Prostate gland (tissue), 2 donors: Measurements from ENCODE around the gene FIBP. TPM values are rescaled to one million over a fixed set of nuclear protein-coding genes. Genes with fewer than 3 reads are reported as not detected.

ENCODE experiments used
- DNase-seq: peaks from one replicate; pipeline ENCODE4 v3.0.0-alpha.2; 2019; ENCODE audit warnings: low spot score
- H3K27ac ChIP-seq, 2 donors: fragments of 200-600 bp; sonication (generic); 2 replicates each; pipeline ENCODE4 v1.5.1; 2017 to 2019
- H3K27me3 ChIP-seq: fragments of 200-600 bp; sonication (generic); replicated peaks from 2 replicates; pipeline ENCODE4 v1.5.1; 2019; ENCODE audit not compliant: insufficient read depth
- H3K36me3 ChIP-seq, 2 donors: fragments of 200-600 bp; sonication (generic); 1 replicate in 1 of 2; 2 replicates in 1 of 2; pipeline versions ENCODE4 v1.5.1 to v1.8.1; 2017 to 2019
- H3K4me1 ChIP-seq: fragments of 200-600 bp; sonication (generic); replicated peaks from 2 replicates; pipeline ENCODE4 v1.5.1; 2019
- H3K4me3 ChIP-seq, 2 donors: fragments of 200-600 bp; sonication (generic); 2 replicates each; pipeline ENCODE4 v1.5.1; 2017 to 2019
- H3K9me3 ChIP-seq: fragments of 200-600 bp; sonication (generic); 2 replicates; pipeline ENCODE4 v1.5.1; 2017
- POLR2A ChIP-seq: fragments of 450-650 bp; IDR thresholded peaks from one replicate; pipeline ENCODE4 v1.6.1; 2016; ENCODE audit warnings: antibody characterized with exemption, mild to moderate bottlenecking
- POLR2AphosphoS5 ChIP-seq: sonication (generic); formaldehyde crosslinking; IDR thresholded peaks from one replicate; pipeline ENCODE4 v1.6.1; 2017; ENCODE audit warnings: antibody characterized with exemption
- WGBS: methylation state at CpG from one replicate; pipeline ENCODE4 v1.1.5; 2018; 5-methylcytosine and 5-hydroxymethylcytosine counted together
- intact Hi-C: fragments of 100-400 bp; cut with DNase I; formaldehyde crosslinking; loops from one replicate; pipeline ENCODE4 v1.14.2; 2022
- total RNA-seq, 2 donors: library from RNA; depleted of rRNA; stranded (reverse); fragments of >200 nt; gene quantifications; one replicate each; pipeline ENCODE4 v1.1.0, GENCODE V29; 2016
- TF ChIP-seq, protein P1 (sequence below), 4 experiments: fragments of 200-600 bp in 2 of 4; fragments of 450-650 bp in 2 of 4; sonication (generic) in 2 of 4; IDR thresholded peaks; 1 replicate in 3 of 4; 2 replicates in 1 of 4; pipeline ENCODE4 v1.5.1; 2016 to 2019; ENCODE audit warnings: antibody characterized with exemption in 4 of 4, mild to moderate bottlenecking in 2 of 4, moderate library complexity in 2 of 4

Gene FIBP
- total RNA-seq, 2 donors from 2014 or later, result 87.7 to 151 TPM

DNA sequence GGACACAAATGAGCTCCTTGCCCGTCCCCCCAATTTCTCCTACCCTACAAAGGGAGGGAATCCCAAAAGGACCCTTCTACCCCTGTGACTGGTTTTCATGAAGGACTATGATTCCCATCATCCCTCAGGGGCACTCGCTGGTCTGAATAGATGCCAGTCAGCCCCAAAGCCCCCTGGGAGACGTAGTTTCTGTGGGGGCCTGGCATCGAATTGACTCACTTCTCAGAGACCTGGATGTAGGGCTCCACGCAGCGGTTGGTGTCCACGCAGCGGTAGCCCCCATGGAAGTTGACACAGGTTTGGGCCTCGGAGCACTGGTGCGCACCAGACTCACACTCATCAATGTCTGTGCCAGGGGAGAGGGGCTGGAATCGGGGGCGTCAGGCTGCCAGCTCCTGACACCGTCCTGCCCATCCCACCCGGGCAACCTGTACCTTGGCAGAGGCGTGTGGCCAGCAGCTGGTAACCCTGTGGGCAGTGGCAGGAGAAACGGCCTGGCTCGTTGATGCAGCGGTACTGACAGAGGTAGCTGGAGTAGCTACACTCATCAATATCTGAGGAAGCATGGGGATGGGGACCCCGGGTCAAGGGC lies 20.1 kb downstream of the FIBP start:
- WGBS, result 84% methylated on average over 19 of the region's 19 CpGs
- Histone ChIP-seq H3K36me3 (peaks cover 12 to 15% of the 10 kb centered on the region in 2 donors), H3K4me3 (no peak overlapping the region), H3K4me1 (peaks cover 3% of the 10 kb centered on the region), H3K27me3 (no peaks in the 10 kb centered on the region), H3K27ac (no peak overlapping the region), H3K9me3 (no peaks in the 10 kb centered on the region)
- no peak for DNase-seq
- intact Hi-C loops, result no loop called here
- TF ChIP-seq POLR2A, result no peak
- no peak for TF ChIP-seq POLR2AphosphoS5
- TF ChIP-seq, protein P1, sequence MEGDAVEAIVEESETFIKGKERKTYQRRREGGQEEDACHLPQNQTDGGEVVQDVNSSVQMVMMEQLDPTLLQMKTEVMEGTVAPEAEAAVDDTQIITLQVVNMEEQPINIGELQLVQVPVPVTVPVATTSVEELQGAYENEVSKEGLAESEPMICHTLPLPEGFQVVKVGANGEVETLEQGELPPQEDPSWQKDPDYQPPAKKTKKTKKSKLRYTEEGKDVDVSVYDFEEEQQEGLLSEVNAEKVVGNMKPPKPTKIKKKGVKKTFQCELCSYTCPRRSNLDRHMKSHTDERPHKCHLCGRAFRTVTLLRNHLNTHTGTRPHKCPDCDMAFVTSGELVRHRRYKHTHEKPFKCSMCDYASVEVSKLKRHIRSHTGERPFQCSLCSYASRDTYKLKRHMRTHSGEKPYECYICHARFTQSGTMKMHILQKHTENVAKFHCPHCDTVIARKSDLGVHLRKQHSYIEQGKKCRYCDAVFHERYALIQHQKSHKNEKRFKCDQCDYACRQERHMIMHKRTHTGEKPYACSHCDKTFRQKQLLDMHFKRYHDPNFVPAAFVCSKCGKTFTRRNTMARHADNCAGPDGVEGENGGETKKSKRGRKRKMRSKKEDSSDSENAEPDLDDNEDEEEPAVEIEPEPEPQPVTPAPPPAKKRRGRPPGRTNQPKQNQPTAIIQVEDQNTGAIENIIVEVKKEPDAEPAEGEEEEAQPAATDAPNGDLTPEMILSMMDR (IDR thresholded peaks at IDR 0.05), result no peak

GRCh38 chr11:65867284-65868071 lies 20.8 kb downstream of the FIBP start:
- WGBS, result 60% methylated on average over 28 of the region's 29 CpGs
- H3K36me3 ChIP-seq, result peaks cover 12 to 21% of the 10 kb centered on the region in 2 donors
- no peaks in the 10 kb centered on the region for H3K4me1 ChIP-seq
- no peak overlapping the region for H3K4me3 ChIP-seq
- DNase-seq, result no peak
- H3K27me3 ChIP-seq, result no peaks in the 10 kb centered on the region
- TF ChIP-seq POLR2AphosphoS5 (no peak), POLR2A (no peak)
- TF ChIP-seq, protein P1 (IDR thresholded peaks at IDR 0.05), result no peak
- no peaks in the 10 kb centered on the region for H3K9me3 ChIP-seq
- H3K27ac ChIP-seq, result no peak overlapping the region
- intact Hi-C loops, result no loop called here

GRCh38 chr11:65866509-65867283 lies 21.6 kb downstream of the FIBP start:
- intact Hi-C loops, result no loop called here
- H3K27me3 ChIP-seq, result no peaks in the 10 kb centered on the region
- peaks cover 12 to 24% of the 10 kb centered on the region in 2 donors for H3K36me3 ChIP-seq
- TF ChIP-seq POLR2A (no peak), POLR2AphosphoS5 (no peak)
- TF ChIP-seq, protein P1 (IDR thresholded peaks at IDR 0.05), result no peak
- no peaks in the 10 kb centered on the region for H3K4me1 ChIP-seq
- H3K4me3 ChIP-seq, result no peak overlapping the region
- WGBS, result 73% methylated on average over 21 of the region's 21 CpGs
- no peak overlapping the region for H3K27ac ChIP-seq
- H3K9me3 ChIP-seq, result no peaks in the 10 kb centered on the region
- no peak for DNase-seq

DNA sequence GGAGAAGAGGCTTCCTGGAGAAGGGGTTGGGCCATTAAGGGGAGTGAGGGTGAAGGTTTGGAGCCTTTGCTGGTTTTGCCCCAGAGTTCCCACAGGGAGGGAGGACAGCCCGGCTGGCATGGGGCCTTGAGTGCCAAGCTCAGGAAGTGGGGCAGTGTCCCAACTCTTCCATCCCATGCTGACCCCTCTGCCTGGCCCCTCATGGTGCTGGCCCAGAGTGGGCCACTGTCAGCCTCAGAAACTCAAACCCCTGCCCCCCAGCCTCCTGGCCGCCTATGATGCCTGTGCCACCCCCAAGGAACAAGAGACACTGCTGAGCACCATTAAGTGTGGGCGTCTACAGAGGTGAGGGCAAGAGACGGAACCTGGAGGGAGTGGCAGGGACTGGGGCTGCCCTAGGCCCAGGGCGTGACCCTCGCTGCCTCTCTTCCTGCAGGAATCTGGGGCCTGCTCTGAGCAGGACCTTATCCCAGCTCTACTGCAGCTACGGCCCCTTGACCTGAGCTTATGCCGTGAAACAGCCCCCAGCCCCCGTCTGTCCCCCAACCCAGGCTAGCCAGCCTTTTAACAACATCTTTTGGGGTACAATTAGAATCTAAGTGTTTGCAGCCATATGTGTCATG lies 22.6 kb downstream of the FIBP start:
- H3K36me3 ChIP-seq, result peaks cover 12 to 24% of the 10 kb centered on the region in 2 donors
- TF ChIP-seq POLR2AphosphoS5 (no peak), POLR2A (no peak)
- TF ChIP-seq, protein P1 (IDR thresholded peaks at IDR 0.05), result no peak
- H3K27ac ChIP-seq, result no peak overlapping the region
- no peak for DNase-seq
- peaks cover 7% of the 10 kb centered on the region for H3K4me1 ChIP-seq
- H3K9me3 ChIP-seq, result no peaks in the 10 kb centered on the region
- no peaks in the 10 kb centered on the region for H3K27me3 ChIP-seq
- intact Hi-C loops, result no loop called here
- 81% methylated on average over 9 of the region's 9 CpGs for WGBS
- H3K4me3 ChIP-seq, result no peak overlapping the region
